GM04504 (cell line): ENCODE data around the gene GGNBP2.

Experiments used
- DNase-seq: peaks from one replicate; pipeline ENCODE4 v3.0.0-alpha.2; 2012; ENCODE audit warnings: low read depth

Gene GGNBP2

DNA sequence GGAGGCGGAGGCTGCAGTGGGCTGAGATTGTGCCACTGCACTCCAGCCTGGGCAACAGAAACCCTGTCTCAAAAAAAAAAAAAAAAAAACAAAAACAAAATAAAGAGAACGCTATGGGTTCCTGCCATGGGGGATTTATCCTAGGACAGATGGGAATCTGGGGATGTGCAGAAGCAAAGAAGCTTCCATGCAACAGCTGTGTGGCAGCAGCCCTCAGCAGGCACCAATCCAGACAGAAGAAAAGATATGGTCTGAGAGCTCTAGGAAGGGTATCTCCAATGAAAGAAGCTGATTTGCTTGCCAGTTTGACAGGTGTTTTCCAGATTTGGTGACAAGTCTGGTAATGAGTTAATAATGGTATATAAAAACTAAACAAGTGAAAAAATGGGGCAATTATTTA, 21.6 kb upstream of the GGNBP2 start:
- DNase-seq, result no peak

DNA sequence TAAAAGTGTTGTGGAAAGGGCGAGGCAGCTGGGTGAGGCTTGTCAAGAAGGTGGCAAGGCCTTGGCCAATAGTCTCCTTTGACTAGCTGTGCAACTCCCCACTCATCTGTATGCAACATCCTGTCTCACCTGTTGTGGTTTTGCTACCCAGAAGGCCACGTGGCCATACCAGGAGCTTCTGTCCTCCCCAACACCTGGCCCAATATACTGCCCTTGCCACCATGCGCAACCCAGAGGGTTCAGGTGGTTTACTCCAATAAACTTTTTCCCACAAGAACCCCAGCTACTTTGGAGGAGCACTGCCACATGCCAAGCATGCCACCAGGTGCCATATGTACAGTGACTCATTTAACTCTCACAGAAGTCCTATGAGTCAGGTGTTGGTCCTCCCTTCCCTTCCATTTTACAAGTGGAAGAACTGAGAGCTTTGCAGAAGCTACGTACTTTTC, 20.3 kb upstream of the GGNBP2 start:
- DNase-seq, result no peak

DNA sequence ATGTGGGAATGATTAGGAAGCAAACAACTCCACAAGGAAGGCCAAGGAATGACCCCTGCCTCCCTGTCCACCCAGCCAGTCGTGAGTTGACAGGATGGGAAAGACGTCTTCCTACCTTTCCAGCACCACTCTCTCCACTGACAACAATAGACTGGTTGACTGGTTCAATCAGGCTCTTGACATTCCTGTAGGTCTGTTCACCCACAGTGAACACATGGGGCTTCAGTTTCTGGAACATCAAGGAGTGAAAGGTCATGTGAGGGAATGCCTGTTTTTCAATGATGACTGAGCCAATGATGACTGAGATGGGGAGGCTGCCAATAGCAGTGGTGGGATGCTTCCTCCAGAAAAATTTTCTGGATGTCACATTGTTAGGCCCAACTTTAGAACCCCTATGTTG, 19.6 kb upstream of the GGNBP2 start:
- no peak for DNase-seq

DNA sequence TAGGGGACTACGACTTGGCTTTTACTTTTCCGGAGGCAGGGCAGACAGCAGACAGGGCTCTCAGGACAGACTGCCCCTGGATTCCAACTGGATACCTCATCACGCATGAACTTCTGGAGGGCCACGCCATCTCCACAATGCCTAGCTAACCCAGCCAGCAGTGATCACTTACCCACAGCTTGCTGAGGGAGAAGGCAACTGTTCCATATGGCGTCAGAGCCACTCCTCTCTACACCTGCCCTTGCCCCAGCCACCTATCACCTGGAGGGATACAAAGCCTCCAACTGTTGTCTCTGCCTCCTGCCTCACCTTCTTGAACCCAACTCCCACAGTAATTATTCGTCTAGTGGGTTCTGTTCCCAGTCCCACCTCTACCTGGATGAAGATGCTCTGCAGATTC, 18.8 kb upstream of the GGNBP2 start:
- DNase-seq, result no peak

DNA sequence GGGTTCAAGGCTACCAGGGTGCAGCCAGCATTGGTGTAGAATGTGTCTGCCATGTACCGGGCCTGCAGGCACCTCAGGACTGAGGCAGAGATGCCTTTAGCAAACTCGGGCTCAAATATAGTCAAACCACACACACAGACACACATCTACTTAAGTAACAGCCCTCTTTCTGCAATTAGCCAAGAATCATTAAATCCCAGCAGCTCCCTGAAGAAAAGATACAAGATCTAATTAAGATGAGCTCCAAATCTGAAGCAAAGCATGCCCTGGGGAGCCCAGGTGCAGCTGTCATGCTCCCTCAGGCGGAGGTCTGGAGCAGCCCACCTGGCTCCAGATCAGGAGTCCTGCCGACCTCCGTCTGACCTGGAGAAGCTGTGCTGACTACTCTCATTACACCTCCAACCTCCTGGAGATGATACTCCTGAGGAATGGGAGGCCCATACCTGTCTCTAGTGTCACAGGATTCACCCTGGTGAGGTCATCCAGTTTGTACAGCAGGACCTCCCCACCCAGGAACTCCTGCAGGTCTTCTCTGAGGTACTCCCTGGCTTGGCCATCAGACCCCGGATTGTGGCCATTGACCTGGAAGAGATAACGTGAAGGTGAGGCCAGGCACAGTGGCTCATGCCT, 17.0 kb upstream of the GGNBP2 start:
- DNase-seq, result no peak

DNA sequence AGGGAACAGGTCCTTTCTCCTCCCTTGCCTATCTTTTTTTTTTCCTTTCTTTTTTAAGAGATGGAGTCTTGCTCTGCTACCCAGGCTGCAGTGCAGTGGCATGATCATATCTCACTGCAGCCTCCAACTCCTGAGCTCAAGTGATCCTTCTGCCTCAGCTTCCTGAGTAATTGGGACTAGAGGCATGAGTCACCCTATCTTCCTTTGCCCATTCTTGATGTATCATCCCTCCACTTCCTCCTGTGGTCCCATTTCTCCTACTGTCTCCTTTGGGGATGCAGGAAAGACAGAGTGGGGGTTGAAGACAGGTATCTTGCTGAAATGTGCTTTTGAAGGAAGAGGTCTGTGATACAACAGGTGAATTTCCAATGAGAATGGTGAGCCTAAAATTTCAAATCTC, 15.6 kb upstream of the GGNBP2 start:
- DNase-seq, result peak; percentile 40

DNA sequence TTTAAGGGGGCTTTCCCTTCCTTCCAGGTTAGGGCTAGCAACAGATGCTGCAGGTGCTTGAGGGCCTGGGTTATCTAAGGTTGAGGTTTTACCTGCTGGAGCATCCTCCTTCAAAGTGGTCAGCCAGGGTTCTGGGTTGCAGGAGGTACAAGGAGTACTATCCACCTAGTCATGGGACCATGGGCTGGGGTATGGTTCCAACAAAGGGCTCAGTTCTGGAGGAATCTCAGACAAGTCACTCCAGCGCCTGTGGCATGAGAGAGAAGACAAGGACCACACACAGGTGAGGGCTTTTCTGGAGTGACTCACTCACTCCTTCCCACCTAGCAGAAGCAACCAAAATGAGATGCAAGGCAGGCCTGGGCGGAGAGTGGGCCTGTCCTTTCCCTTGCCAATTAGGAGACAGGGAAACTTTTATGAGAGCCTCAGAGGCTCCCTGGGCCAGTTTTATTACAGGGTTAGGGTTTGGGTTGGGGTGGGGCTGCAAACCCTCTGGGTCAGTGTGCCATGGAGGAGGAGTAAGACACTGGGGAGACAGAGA, 12.2 kb upstream of the GGNBP2 start:
- DNase-seq, result no peak

DNA sequence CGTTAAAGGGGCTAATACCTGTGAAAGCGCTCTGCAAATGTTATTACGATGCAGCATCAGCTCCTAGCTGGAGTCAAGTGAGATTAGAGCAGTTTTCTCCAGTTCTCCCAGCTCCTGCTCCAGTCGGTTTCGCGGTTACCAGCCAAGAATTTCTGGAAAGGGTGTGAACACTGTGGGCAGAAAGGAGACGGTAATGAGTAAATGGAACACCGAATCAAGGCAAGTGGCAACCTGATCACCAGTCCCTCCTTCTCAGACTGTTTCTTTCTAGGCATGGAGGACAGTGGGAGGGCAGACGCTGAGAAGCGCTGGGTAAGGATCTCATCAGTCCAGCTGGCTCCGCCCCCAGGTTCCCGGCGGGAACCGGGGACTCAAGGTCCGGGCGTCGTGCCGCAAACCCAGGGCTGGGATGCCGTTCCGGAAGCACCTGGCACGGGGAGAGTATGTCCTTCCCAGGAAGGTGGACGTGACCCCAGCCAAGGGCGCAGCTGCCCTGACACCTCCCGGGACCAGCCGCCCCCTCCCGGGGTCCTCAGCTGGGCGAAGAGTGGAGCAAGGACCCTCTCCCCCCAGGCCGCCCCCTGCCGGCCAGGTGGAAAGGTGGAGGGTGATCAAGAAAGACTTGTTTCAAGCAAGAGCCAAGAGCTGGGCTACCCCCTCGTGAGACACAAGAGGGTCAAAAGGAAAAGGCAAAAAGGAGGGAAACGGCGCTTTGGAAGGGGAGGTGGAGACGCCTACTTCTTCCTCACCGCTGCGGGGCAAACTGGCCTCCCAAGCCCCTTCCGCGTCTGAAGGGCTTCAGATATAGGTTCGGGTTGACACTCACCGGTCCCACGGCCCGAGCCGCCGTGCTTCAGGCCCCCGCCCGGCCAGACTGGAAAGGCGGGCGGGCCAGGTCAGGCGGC, 10.5 kb upstream of the GGNBP2 start:
- DNase-seq, result no peak

DNA sequence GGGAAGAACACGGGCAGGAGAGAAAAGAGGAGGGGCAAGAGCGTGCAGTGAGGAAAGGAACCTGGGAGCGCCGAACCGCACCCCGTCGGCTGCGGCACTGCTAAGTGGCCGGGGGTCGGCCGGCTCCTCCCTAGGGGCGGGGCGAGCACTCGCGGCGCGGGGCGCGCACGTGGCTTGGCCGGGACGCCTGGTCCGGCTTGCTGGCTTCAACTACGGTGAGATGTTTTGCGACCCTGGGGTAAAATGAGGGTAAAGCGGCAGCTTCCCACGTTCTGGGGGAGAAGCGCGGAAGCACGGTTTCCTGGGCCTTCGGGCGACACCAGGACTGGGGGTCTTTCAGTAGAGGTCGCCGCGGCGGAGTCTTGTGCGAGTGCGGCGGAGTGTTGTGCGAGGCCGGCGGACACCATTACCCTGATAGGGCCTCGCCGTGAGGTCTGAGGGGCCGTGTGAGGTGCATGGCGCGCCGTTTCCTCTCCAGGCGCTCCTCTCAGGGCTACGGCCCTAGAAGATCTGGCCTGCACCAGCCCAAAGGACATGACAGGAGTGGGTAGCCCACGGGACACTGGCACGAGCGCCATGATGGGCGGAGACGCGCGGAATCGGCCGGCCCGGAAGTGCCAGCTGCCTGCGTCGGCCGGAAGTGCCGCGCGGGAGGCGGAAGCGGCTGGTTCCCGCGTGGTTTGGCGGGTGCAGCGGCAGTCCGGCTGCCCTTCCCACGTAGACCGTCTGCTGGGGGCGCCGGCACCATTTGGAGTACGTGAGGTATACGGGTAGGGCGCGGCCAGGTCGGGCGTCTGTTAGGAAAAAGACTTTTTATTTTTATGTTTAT, 9.7 kb upstream of the GGNBP2 start, which contains the start of the genes MYO19 and PIGW:
TSS of gene MYO19 (minus strand) at position 29 of the 829 bp plus-strand sequence. CDS start 2,330 bp downstream, outside the sequence.
TSS of gene PIGW (plus strand) at position 148 of the 829 bp plus-strand sequence. CDS start 2,115 bp downstream, outside the sequence.
- peak; percentile 67 for DNase-seq

DNA sequence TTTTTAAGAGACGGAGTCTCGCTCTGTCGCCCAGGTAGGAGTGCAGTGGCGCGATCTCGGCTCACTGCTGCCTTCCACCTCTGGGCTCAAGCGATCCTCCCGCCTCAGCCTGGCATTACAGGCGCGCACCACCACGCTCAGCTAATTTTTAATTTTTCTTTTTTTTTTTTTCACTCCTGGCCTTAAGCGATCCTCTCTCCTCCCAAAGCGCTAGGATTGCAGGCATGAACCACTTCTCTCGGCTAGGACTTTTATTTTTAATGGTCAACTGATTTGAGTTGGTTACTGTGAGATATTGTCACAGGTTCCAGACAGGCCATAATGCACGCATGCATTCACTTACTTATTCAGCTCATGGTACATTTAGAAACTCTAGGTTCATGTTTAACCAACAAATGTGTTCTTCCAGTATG, 9.0 kb upstream of the GGNBP2 start:
- DNase-seq, result no peak

DNA sequence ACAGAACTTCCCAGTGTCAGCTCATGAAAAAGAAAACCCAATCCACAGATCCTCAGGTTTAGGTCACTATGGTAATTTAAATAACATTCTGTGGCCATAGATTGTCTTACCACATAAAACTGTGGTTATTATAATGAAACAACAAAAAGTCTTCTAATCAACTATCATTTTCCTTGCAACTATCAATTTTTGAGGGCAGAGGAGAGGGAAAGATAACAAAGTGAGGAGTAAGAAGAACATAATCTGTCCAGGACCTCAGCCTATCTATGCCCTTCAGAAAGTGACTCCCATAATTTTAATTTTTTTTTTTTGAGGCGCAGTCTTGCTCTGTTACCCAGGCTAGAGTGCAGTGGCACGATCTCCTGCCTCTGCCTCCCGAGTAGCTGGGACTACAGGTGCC, 4.0 kb upstream of the GGNBP2 start:
- no peak for DNase-seq

DNA sequence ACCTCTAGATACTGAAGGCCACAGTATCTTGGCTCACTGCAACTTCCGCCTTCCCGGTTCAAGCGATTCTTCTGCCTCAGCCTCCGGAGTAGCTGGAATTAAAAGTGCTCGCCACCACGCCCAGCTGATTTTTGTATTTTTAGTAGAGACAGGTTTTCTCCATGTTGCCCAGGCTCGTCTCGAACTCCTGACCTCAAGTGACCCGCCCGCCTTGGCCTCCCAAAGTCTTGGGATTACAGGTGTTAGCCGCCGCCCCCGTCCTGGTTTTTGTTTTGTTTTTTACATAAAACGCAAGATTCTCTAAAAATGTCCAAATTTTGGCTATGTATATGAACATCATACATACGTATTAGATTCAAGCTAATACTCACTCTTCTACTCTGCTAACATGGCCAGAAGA, 2.0 kb upstream of the GGNBP2 start:
- DNase-seq, result no peak

DNA sequence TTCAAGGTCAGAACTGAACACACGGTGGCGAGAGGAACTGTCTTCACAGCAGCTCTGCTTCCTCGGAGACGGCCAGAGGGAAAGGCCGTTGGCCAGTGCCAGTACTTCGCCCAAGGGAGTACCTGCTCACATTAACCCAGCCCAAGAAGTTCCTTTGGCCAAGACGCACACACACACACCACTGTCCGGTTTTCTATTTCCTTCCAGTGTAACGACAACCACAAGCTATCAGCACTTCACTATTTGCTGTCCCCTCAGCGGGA, 744 bp upstream of the GGNBP2 start:
- peak; percentile 22 for DNase-seq

DNA sequence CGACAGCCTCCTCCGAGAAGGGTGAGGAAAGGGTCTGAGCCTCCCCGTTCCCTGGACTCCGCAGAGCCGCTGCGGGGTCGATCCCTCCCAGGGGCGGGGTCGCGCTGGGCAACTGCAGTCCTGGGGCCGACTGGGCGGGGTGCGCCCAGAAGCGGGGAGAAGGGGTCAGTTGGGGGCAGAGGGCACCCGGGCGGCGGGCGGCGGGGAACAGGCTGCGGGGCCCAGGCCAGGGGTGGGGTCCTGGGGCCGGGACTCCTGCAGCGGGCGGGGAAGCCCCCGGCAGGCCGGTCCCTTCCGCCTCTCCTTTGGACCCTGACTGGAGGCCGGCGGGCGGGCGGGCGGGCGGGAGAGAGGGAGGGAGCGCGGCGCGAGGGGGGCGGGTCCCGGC, 352 bp downstream of the GGNBP2 start:
- no peak for DNase-seq

DNA sequence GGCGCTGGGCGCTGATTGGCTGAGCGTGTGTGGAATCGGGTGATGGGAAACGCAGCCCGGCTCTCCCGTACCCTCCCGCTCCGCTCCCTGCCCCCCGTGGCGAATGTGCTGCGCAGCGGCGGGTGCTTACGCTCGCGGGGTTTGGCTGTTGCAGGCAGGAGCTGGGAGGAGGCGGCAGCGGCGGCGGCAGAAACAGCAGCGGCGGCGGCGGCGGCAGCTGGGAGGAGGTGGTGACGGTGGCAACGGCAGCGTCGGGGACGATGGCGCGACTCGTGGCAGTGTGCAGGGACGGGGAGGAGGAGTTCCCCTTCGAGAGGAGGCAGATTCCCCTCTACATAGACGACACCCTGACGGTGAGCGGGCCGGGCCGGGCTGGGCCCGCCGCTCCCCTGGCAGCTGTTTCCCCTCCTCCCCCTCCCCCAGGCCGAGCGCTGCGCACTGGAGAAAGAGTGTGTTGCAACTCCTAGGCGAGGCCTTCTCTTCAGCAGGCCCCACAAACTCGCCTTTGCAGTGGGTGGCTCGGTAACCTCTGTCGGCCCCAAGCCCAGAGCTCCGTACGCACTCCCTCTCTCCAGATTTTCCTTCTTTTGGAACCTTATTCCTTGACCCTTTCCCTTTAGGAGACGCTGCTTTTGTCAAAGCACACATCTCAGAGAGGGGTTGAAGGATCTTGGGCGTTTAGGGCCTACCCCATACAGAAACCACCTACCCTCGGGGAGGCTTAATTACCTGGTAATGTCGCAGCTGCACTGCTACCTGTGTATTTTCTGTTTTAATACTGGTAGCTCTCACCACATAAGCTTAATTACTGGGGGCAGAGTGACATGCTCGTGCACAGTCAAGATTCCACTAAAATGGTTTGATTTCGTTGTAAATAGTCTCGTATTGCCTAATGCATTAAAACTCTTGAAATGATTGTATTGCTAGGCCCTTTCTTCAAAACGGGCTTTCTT, 1.0 kb downstream of the GGNBP2 start:
- peak; percentile 95 for DNase-seq

DNA sequence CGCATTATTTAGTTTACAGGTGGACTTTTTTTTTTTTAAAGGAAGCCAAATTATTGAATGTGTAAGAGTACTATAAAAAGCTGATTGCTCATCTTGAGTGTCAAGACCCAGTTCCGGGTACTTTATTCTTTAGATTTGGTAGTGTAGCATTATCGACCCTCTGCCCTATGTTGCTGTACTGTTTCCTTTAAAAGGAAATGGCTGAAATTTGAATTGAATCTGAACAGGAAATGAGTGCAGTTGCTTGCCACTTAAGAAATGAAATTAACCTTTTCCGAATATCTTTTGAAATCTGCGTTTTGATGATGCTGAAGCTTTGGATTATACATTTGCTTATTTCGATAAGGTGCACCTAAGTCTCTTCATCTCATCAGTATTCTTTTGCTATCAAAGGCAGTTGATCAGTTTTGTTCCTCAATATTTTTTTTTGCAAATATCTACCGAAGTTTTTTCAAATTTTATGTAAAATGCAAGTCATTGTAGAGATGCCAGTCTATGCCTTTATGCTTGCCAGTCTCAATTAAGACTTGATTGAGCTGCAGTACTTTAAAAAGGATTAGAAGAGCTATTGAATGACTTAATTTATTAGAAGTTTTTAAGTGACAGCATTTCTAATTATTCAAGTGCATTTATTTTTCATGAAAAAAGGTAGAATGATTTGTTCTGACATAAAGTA, 1.8 kb downstream of the GGNBP2 start:
- DNase-seq, result no peak

DNA sequence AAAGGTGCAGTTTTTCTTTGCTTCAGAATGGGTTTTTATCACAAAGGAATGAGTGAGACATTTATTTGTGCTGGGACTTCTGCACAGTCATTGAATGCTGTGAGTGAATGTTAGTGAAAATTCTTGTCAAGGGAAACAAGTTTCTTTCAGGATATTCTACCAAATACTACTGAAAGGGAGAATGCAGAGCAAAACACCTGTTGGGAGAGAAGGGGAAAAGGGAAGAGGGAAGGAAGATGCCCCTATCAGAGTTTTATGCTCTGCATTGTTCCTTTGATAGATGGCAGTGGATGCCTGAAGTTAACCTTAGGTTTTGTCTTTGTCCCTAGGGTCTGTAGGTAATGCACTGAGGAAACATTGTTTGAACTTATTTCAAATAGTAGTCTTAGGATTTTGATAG, 3.1 kb downstream of the GGNBP2 start:
- DNase-seq, result no peak

DNA sequence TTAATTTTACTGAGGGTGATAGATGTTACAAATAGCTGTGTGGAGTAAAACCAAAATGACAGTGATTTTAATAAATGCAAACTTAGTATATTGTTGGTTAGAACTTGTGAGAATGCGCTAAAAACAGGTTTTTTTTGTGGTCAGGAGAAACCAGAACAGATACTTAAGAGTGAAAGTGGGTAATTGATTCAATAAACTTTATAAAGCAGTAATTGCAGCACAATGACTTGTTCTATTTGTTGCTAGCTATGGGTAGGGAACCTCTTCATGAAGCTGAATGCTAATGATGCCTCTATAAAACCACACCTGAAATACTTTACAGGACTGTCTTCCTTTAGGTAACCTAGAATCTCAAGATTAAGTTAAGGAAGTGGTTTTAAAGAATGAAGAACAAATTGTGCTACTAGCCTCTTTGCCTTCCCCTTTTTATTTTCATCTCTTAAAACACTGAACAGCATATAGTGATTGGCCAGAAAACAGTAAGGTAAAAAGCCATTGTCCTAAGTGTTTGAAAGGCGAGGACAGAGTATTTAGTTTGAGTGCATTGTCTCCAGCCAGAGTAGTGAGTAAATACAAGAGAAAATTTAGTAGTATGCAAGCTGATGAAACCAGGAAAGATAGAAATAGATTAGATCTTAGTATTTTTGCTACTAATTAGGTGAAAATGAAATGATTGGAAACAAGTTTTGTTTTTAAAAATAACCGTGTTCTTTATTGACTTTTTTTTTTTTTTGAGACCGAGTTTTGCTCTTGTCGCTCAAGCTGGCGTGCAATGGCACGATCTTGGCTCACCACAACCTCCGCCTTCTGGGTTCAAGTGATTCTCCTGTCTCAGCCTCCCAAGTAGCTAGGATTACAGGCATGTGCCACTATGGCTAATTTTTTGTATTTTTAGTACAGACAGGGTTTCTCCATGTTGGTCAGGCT, 6.0 kb downstream of the GGNBP2 start:
- no peak for DNase-seq

DNA sequence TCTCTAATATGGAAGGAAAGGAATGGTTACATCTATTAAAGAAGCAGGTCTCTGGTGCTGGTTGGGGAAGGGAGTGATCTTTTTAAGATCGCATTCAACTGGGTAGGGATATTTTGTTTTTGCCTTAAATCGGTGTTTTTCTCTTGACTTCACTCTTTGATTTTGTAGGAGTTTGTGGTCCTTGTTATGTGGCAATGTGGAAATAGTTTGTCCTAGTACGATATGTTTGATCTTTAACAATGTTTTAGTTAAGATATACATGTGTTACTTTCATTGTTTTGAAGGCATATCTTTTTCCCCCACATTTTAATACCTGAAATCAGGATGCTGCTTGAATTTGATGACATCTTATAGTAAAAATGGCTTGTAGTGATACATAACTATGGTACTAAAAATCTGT, 8.7 kb downstream of the GGNBP2 start:
- DNase-seq, result no peak

DNA sequence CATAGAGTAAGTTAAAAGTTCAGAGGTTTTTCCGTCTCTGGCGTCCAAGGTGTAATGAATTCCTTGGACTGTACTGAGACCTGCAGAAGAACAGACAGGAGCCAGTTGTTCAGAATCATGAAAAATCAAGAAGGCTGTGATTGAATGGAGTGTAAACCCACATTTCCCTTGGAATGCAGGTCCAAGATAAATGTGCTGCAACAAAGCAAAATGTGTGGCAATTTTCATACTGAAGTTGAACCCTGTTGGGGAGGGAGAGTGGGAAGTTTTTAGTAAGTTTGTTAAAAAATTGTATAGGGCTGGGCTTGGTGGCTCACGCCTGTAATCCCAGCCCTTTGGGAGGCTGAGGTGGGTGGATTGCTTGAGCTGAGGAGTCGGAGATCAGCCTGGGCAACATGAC, 21.4 kb downstream of the GGNBP2 start:
- no peak for DNase-seq
